Activated CD4-positive, alpha-beta T cell treated with anti-CD3 and anti-CD28 coated beads, Interleukin-2, amount 50 U/mL, for 4 hours (primary cell): ENCODE results near the gene HSDL1.
A peak's percentile ranks its signal among the peaks of the same experiment; 100 is the strongest.

Source experiments
- DNase-seq, 2 experiments: peaks; one replicate each; pipeline ENCODE4 v3.0.0-alpha.2; 2020

HSDL1 gene

DNA sequence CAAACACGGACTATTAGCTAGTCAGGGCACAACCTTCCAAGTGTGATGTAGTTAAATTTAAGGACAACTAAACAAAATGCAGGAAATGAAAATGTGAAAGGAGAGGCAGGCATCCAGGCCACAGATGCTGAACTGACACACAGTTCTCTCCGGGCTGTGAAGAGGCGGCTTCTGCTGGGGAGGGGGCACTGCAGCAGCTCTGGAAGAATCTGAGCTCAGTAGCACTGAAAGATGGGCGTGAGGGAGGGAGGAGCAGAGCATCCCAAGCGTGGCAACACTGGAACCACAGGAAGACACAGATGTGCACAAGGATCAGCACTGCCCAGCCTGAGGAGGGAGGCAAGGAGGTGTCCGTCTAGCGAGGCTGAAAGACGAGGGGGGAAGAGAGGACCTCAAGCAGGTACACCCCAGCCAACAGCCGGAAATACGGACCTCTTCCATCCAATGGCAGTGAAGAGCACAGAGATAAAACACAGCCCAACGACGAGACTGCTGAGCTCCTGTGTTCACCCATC, 39.6 kb downstream of the HSDL1 start:
- no peak for DNase-seq

DNA sequence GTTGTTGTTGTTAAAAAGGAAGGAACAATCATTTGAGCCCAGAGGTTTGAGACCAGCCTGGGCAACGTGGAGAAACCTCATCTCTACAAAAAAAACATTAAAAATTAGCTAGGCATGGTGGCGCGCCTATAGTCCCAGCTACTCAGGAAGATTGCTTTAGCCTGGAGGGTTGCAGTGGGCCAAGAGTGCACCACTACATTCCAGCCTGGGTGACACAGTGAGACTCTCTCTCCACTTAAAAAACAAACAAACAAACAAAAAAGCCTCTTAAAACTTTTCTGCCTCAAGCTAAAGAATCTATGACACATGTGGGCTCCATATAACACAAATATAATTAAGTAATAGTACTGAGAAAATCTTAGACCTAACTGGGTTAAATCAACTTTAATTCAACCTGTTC, 40.7 kb downstream of the HSDL1 start:
- no peak for DNase-seq

GRCh38 chr16:84103678-84104077, 41.3 kb downstream of the HSDL1 start:
- no peak for DNase-seq

DNA sequence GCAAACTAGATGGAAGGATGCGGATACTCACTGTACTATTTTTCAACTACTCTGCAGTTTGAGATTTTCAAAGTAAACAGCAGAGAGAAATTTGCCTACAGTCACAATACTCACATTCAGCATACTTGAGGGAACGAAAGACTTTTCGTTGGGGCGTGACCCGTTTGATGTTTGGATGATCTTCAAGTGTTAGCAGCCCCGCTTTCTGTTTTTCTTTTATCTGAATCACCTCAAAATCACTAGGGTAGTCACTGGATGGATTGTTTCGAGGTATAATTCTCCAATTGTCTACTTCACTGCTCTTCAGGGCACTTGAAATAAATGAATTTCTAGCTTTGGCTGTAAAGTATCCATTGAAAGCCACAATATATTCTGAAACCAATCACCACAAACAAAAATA, 46.0 kb downstream of the HSDL1 start:
- DNase-seq, result no peak

DNA sequence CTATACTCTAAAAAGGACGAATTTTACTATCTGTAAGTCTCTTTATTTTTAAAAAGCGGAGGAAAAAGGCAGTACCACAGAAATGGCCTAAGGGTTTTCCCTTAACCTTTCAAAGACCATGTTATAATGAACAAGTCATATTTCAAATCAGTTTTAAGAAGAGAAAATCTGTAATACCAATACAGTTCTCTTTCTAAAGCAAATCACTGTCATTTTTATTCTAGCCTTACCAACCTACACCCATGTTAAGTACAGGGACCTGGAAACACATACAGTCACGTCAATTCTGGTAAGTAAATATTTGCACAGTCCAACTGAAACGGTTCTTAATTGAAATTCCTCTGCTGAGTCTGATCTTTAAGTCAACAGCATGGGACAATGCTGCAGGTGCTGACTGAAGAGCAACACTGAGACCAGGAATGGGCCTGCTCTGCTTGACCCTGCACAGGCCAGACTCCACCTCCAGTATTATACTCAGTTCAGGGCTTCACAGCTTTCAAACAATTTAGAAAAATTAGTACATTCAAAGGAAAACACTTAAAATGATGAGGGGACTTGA, 48.5 kb downstream of the HSDL1 start:
- no peak for DNase-seq

- no peak for DNase-seq
Observed at GRCh38 chr16:84095466-84095865, 49.5 kb downstream of the HSDL1 start.

DNA sequence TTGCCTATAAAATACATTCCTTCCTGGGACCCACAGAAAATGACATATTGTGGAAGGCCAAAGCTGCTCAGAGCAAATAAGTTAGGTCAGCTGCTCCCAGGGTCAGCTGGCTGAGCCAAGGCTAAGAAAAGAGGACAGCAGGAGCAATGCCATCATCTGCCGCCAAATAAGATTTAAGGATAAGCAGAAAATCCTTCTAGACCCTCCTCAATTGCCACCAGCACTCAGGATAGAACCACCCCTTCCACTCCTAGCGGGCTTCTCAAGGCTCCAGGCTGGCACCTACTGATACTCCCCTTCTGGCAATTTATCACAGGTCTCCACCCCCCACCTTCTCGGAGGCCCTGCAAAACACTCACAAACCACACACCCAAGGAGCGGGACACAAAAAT, 51.1 kb downstream of the HSDL1 start:
- DNase-seq, result no peak

GRCh38 chr16:84093120-84093878, 51.7 kb downstream of the HSDL1 start:
- no peak for DNase-seq

DNA sequence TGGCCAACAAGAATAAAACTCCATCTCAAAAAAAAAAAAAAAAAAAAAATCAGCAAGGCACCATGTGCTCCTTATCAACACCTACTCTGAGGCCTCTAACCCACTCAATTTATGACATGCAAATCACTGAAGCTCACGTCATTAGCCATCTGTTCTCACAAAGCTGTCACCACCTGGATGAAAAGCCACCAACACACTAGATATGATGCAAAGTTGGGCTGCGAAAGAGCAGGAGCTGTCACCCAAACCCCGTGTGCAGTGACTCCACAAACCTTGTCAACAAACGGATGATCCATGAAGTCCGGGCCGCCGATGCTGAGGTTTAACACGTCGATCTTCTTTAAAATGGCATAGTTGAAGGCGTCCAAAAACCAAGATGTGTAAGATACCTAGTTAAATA, 53.5 kb downstream of the HSDL1 start:
- DNase-seq, result no peak

GRCh38 chr16:84090211-84090610, 54.8 kb downstream of the HSDL1 start:
- no peak for DNase-seq

- DNase-seq, result peak; percentile 21 to 30
Observed at GRCh38 chr16:84088695-84089395, 56.1 kb downstream of the HSDL1 start.

DNA sequence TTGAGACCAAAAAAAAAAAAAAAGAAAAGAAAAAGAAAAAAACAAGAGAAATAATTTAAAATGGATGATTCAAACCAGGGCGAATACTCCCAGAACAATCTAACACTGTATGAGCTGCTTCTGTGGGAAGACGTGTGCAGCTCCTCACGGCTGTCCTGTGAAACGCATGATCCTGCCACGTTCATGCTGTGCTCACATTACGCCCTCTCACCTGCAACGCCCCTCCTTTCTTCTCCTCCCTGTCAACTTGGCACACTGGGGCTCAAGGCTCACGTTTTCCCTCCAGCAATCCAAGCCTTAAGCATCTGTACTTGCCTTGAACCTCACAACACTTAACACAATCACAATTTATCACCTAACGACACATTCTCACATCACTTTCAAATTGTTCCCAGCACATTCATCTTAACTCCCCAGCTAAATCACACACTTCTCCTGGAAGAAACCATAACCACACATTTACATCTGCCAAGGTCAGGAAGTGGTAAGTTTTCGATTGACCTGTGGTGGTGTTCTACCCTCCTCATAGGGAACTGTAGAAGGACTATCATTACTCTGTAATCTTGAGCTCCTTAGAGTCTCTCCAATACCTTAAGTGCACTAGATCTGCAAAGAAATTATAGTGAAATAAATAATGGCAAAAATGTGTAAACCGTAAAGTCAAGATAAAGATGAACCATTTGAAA, 57.4 kb downstream of the HSDL1 start:
- no peak for DNase-seq

- DNase-seq, result no peak
Observed at GRCh38 chr16:84087001-84087400, 58.0 kb downstream of the HSDL1 start.

DNA sequence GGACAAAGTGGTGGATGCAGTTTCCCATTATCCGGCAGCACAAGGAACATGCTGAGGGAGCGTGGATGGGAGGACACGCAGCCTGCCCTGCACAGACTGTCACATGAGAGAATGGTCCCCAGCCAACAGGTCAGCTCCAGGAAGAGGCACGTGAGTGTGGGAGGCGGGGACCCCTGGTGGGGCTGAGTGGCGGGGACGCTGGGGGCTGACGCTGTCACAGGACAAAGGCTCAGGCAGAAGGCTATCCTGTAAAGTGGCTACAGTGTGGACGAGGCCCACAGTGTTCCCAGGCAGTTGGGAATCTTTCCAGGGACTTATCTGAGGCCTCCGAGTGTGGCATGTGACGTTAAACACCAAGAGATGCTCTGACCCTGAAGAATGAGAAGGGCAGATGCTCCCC, 58.6 kb downstream of the HSDL1 start:
- no peak for DNase-seq

- no peak for DNase-seq
Observed at GRCh38 chr16:84085773-84086172, 59.2 kb downstream of the HSDL1 start.

GRCh38 chr16:84085271-84085667, 59.7 kb downstream of the HSDL1 start:
- no peak for DNase-seq

DNA sequence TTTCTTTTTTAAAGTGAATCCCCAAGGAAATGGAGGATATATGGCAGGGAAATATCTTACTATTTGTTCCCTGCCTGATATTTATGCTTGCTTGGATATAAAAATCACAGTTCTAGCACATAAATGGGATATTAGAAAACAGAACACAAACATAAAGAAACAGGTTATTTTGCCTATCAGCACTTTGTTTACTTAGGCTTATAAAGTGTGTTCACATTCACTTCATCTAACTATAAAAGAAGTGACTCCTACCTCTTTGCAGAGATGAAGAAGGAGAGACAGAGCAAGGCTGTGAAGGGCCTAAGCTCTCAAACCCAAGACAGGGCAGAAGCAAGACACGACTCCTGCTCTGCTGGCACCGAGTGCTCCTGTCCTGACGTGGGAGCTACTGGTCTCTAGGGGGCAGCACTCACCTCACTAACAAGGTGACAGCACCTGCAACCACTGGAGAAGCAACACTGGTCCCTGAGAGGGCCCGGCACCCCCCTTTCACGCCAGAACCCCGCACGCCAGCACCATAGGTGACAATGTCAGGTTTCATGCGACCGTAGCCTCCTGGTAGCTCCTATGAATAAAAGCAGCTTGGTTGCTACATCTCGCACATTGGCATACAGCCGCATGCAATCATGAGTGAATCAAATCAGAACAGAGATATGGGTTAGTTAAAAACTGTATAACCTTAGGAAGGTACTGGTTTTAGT, 60.3 kb downstream of the HSDL1 start:
- peak; percentile 63 for DNase-seq

- no peak for DNase-seq
Observed at GRCh38 chr16:84082835-84083569, 62.0 kb downstream of the HSDL1 start.

DNA sequence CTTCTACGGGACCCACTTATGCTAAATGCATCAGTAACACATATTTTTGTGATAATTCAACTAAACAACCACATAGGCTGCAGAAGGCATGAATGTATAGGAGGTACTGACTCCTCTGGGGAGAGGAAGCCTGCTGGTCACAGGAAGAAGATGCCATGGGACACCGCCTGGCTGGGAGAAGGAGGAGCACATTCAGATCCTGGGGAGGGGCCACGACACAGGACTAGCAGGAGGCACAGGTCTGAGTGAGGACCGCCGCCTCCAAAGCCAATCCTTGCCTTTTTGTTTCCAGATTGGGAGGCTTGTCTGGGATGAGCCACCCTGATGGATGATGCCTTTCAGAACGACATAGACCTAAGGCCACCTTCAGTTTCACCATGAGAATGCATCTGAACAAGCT, 62.9 kb downstream of the HSDL1 start:
- DNase-seq, result no peak

DNA sequence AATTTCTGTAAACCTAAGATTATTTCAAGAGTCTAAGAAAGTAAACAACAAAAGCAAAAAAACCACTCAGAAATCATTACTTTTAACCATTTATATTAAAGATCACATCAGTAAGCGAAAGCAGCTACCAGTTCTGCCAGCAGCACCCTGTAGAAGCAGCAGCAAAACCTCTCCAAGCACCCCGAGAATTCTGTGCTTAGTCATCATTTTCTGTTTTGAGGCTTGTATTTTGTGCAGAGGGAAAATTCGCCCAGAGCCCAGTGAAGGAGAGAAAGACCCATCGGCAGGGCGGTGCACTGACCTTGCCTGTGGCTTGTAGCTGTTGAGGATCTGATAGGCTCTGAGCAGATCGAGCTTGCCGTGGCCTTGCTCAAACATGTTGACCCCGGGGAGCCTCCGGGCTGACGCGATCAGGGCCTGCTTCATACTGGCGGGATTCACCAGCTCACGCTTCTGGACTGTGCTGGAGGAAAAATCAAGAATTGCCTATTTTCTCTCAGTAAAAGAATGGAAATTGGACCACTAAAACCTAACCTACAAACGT, 63.5 kb downstream of the HSDL1 start:
- DNase-seq, result no peak

GRCh38 chr16:84080813-84081212, 64.2 kb downstream of the HSDL1 start:
- no peak for DNase-seq

DNA sequence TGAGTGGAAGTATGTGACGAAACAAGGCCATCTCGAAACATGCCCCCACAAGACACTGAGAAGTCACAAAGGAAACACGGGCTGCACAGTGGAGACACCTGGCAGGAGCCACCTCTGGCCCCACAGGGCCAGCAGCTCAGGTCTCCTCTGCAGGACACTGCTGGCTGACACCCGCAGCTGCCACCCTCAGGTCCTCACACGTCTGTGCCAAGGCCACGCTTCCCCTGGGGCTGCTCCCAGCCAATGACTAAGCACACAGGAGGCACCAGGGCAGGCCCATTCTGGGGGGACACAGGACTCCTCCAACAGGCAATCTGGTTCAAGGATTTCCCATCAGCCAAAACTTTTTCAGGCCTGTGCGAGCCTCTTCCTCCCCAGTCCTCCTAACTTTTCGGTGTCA, 64.6 kb downstream of the HSDL1 start:
- DNase-seq, result no peak
